Glutamatergic neuron (in vitro differentiated cells): Measurements from ENCODE around the gene CACNA1E. TPM values are rescaled to one million over a fixed set of nuclear protein-coding genes. Genes with fewer than 3 reads are reported as not detected.

Experiments used
- DNase-seq: peaks from one replicate; pipeline ENCODE4 v3.0.0; 2022
- H3K27ac Mint-ChIP-seq: one replicate; pipeline ENCODE4 v1.8.0; 2020; ENCODE audit warnings: mild to moderate bottlenecking, mixed read lengths, inconsistent platforms; ENCODE audit not compliant: unreplicated experiment
- H3K27me3 Mint-ChIP-seq: one replicate; pipeline ENCODE4 v1.8.0; 2020; ENCODE audit warnings: mild to moderate bottlenecking, moderate library complexity, mixed read lengths, inconsistent platforms; ENCODE audit not compliant: unreplicated experiment
- H3K36me3 Mint-ChIP-seq: one replicate; pipeline ENCODE4 v1.8.0; 2020; ENCODE audit warnings: mild to moderate bottlenecking, mixed read lengths, inconsistent platforms; ENCODE audit not compliant: unreplicated experiment
- H3K4me1 Mint-ChIP-seq: one replicate; pipeline ENCODE4 v1.8.0; 2020; ENCODE audit warnings: mild to moderate bottlenecking, low read depth, mixed read lengths, inconsistent platforms; ENCODE audit not compliant: unreplicated experiment
- H3K4me3 Mint-ChIP-seq: one replicate; pipeline ENCODE4 v1.8.0; 2020; ENCODE audit warnings: mild to moderate bottlenecking, mixed read lengths, inconsistent platforms; ENCODE audit not compliant: unreplicated experiment
- H3K9me3 Mint-ChIP-seq: one replicate; pipeline ENCODE4 v1.8.0; 2020; ENCODE audit warnings: mild to moderate bottlenecking, moderate library complexity, mixed read lengths, inconsistent platforms; ENCODE audit not compliant: unreplicated experiment
- CTCF ChIP-seq: fragments of 200-600 bp; sonication (generic); IDR thresholded peaks from one replicate; pipeline ENCODE4 v1.5.0; 2021; ENCODE audit not compliant: partially characterized antibody, unreplicated experiment
- total RNA-seq: library from RNA; stranded (reverse); fragmentation: NEBNext Ultra II Directional; extraction: Animal tissue kit (Norgen Biotek cat#: 25700); gene quantifications from one replicate; pipeline ENCODE4 v1.2.1, GENCODE V29; 2021; ENCODE audit not compliant: unreplicated experiment

The CACNA1E gene
- total RNA-seq, 1 donor from 2014 or later, result 8.8 TPM

GRCh38 chr1:181583598-181583997, 100.3 kb downstream of the CACNA1E start:
- TF ChIP-seq CTCF, result peak; percentile 12
- DNase-seq, result no peak

GRCh38 chr1:181587870-181588438, 104.6 kb downstream of the CACNA1E start:
- H3K4me1 Mint-ChIP-seq, result peaks cover 2% of the 10 kb centered on the region
- TF ChIP-seq CTCF, result no peak
- DNase-seq, result peak; percentile 28
- no peaks in the 10 kb centered on the region for H3K27me3 Mint-ChIP-seq
- no peaks in the 10 kb centered on the region for H3K9me3 Mint-ChIP-seq
- no peak overlapping the region for H3K4me3 Mint-ChIP-seq
- H3K36me3 Mint-ChIP-seq, result no peaks in the 10 kb centered on the region
- H3K27ac Mint-ChIP-seq, result no peak overlapping the region

More at GRCh38 chr1:181583598-181583997, 100.3 kb downstream of the CACNA1E start:
- H3K36me3 Mint-ChIP-seq, result no peaks in the 10 kb centered on the region
- no peaks in the 10 kb centered on the region for H3K27me3 Mint-ChIP-seq
- no peaks in the 10 kb centered on the region for H3K9me3 Mint-ChIP-seq
- H3K4me1 Mint-ChIP-seq, result no peaks in the 10 kb centered on the region
- H3K27ac Mint-ChIP-seq, result no peak overlapping the region
- no peak overlapping the region for H3K4me3 Mint-ChIP-seq

- H3K27me3 Mint-ChIP-seq, result no peaks in the 10 kb centered on the region
- H3K36me3 Mint-ChIP-seq, result no peaks in the 10 kb centered on the region
- no peaks in the 10 kb centered on the region for H3K9me3 Mint-ChIP-seq
- H3K27ac Mint-ChIP-seq, result no peak overlapping the region
- no peak for TF ChIP-seq CTCF
- peaks cover 2% of the 10 kb centered on the region for H3K4me1 Mint-ChIP-seq
- H3K4me3 Mint-ChIP-seq, result no peak overlapping the region
- DNase-seq, result no peak
Observed at GRCh38 chr1:181588631-181589030, 105.3 kb downstream of the CACNA1E start.

- no peaks in the 10 kb centered on the region for H3K27me3 Mint-ChIP-seq
- H3K36me3 Mint-ChIP-seq, result no peaks in the 10 kb centered on the region
- no peaks in the 10 kb centered on the region for H3K9me3 Mint-ChIP-seq
- DNase-seq, result no peak
- H3K27ac Mint-ChIP-seq, result no peak overlapping the region
- H3K4me1 Mint-ChIP-seq, result peaks cover 4% of the 10 kb centered on the region
- no peak overlapping the region for H3K4me3 Mint-ChIP-seq
- no peak for TF ChIP-seq CTCF
Observed at GRCh38 chr1:181592255-181592859, 109.0 kb downstream of the CACNA1E start.

GRCh38 chr1:181593042-181593441, 109.7 kb downstream of the CACNA1E start:
- Mint-ChIP-seq H3K4me1 (peaks cover 4% of the 10 kb centered on the region), H3K27me3 (no peaks in the 10 kb centered on the region), H3K9me3 (no peaks in the 10 kb centered on the region), H3K36me3 (no peaks in the 10 kb centered on the region), H3K27ac (no peak overlapping the region), H3K4me3 (no peak overlapping the region)
- no peak for DNase-seq
- TF ChIP-seq CTCF, result no peak
